ENCODE measurements around the gene MACROD2. TPM values are rescaled to one million over a fixed set of nuclear protein-coding genes. Genes with fewer than 3 reads are reported as not detected.

The MACROD2 gene
- total and polyA plus RNA-seq, 2 experiments from 2014 or later = 2.8 to 4.3 TPM

GRCh38 chr20:14489544-14489943 lies 494.2 kb downstream of the MACROD2 start (continued):
- TF ChIP-seq ZNF462 (CRISPR knock-in tag; IDR thresholded peaks at IDR 0.05) (no peak), CTCF (conservative IDR thresholded peaks at IDR 0.05; ENCODE audit: low read depth in 2 of 2) (no peak), EZH2phosphoT487 (IDR thresholded peaks at IDR 0.05; ENCODE audit: unreplicated experiment) (no peak), POLR2AphosphoS5 (IDR thresholded peaks at IDR 0.05; ENCODE audit: low read depth) (no peak)

- Mint-ChIP-seq H3K4me3 (no peak overlapping the region), H3K36me3 (ENCODE audit: low read depth) (no peaks in the 10 kb centered on the region), H3K27ac (no peak overlapping the region), H3K9me3 (no peaks in the 10 kb centered on the region), H3K4me1 (0 out of 3 replicates have a peak, but pooled peaks cover 3% of the 10 kb centered on the region), H3K27me3 (ENCODE audit: insufficient read depth, low read depth, poor library complexity) (no peaks in the 10 kb centered on the region)
- Histone ChIP-seq H2AFZ (no peak overlapping the region), H3K27ac (ENCODE audit: low read depth) (no peak overlapping the region), H3K79me2 (replicated peaks; ENCODE audit: insufficient read depth) (no peaks in the 10 kb centered on the region), H3K4me1 (ENCODE audit: insufficient read depth) (no peaks in the 10 kb centered on the region), H3K4me2 (no peak overlapping the region), H3F3A (replicated peaks; ENCODE audit: low read depth) (no peaks in the 10 kb centered on the region), H3K4me3 (no peak overlapping the region), H3K27me3 (ENCODE audit: insufficient read depth) (no peaks in the 10 kb centered on the region), H3K9me2 (ENCODE audit: insufficient read depth) (no peaks in the 10 kb centered on the region), H4K20me1 (replicated peaks; ENCODE audit: insufficient read depth) (no peaks in the 10 kb centered on the region), H3K36me3 (ENCODE audit: insufficient read depth) (no peaks in the 10 kb centered on the region)
- ATAC-seq (no peak), DNase-seq (ENCODE audit: low spot score) (no peak)
- TF ChIP-seq ZNF114 (CRISPR knock-in tag; IDR thresholded peaks at IDR 0.05) = no peak
- TF ChIP-seq EZH2phosphoT487 (IDR thresholded peaks at IDR 0.05; ENCODE audit: unreplicated experiment) = no peak
- TF ChIP-seq ZNF462 (CRISPR knock-in tag; IDR thresholded peaks at IDR 0.05) = no peak
Observed at GRCh38 chr20:14491436-14491835, 496.1 kb downstream of the MACROD2 start.

Measured in GM23338 (cell line).